ENCODE results near the gene CFAP77.

DNA sequence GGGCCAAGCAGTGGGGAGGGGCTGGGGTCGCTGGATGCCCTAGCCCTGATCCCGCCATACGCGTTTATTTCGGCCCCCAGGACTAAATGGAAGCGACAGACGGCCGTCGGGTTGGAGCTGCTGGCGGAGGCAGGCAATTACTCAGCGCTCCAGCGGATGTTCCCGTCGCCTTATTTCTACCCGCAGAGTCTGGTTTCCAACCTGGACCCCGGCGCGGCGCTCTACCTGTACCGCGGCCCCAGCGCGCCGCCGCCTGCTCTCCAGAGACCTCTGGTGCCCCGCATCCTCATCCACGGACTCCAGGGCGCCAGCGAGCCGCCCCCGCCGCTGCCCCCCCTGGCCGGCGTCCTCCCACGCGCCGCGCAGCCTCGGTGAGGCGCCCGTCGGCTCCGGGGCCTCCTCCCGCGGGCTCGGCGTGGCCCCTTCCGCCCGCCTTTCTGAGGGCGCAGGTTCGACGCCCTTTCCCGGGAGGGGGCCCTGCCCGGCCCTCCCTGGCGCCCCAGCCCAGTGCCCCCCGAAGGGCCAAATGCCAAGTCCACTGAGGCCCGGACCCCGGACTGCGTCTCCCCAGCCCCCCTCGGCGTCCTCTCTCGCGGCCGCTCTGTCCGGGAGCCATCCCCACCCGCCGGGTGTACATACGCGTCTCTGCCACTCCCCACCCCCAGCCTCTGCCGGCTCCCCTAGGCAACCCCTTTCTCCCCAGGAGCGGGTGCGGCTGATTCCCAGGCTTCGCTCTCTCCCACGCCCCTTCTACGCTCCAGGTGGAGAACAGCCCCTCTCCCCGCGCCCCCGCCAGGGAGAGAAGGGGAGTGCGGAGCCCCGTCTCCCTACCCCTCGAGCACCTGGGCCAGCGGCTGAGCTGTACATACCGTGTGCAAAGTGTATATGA lies 179.4 kb downstream of the CFAP77 start:
- TF ChIP-seq, protein P1, sequence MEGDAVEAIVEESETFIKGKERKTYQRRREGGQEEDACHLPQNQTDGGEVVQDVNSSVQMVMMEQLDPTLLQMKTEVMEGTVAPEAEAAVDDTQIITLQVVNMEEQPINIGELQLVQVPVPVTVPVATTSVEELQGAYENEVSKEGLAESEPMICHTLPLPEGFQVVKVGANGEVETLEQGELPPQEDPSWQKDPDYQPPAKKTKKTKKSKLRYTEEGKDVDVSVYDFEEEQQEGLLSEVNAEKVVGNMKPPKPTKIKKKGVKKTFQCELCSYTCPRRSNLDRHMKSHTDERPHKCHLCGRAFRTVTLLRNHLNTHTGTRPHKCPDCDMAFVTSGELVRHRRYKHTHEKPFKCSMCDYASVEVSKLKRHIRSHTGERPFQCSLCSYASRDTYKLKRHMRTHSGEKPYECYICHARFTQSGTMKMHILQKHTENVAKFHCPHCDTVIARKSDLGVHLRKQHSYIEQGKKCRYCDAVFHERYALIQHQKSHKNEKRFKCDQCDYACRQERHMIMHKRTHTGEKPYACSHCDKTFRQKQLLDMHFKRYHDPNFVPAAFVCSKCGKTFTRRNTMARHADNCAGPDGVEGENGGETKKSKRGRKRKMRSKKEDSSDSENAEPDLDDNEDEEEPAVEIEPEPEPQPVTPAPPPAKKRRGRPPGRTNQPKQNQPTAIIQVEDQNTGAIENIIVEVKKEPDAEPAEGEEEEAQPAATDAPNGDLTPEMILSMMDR (tag by site-specific recombination; IDR thresholded peaks at IDR 0.05): no peak
- TF ChIP-seq ZNF324 (tag by site-specific recombination; IDR thresholded peaks at IDR 0.05) (no peak), YY1 (tag by site-specific recombination; IDR thresholded peaks at IDR 0.05) (no peak), ZNF558 (tag by site-specific recombination; IDR thresholded peaks at IDR 0.05) (no peak), ZFHX2 (tag by site-specific recombination; conservative IDR thresholded peaks at IDR 0.05) (no peak), ZNF274 (IDR thresholded peaks at IDR 0.05; ENCODE audit: low read length) (no peak), ZNF274 (tag by site-specific recombination; IDR thresholded peaks at IDR 0.05; ENCODE audit: borderline replicate concordance) (no peak), ZNF138 (tag by site-specific recombination; IDR thresholded peaks at IDR 0.05; ENCODE audit: borderline replicate concordance) (no peak), ZNF610 (tag by site-specific recombination; IDR thresholded peaks at IDR 0.05; ENCODE audit: borderline replicate concordance) (no peak)
